Astrocyte of the cerebellum (primary cell): ENCODE data around the gene CHTF18.
"Not testable (repeated sequence)": the region's sequence is repeated elsewhere in the genome, so short reads cannot be mapped to it uniquely, and the experiment has no call there.

Experiments used
- DNase-seq: peaks from one replicate; pipeline ENCODE4 v3.0.0-alpha.2; 2011; ENCODE audit warnings: low read depth
- H3K4me3 ChIP-seq: 2 replicates; pipeline ENCODE4 v1.5.1; 2011; ENCODE audit warnings: mild to moderate bottlenecking, low read depth, low read length, moderate library complexity
- CTCF ChIP-seq: IDR thresholded peaks from 2 replicates; pipeline ENCODE4 v1.5.1; 2012; ENCODE audit warnings: low read length, low read depth, moderate library complexity, mild to moderate bottlenecking; ENCODE audit errors: missing control alignments
- in situ Hi-C: cut with HindIII; loops from 2 replicates; pipeline ENCODE4 v1.10.0; 2017; ENCODE audit warnings: low sequenced_read_pairs

The CHTF18 gene

GRCh38 chr16:835373-835772, 47.0 kb downstream of the CHTF18 start:
- no peak for TF ChIP-seq CTCF
- DNase-seq = no peak
- in situ Hi-C loops = loop anchor here (10.0 kb wide), 1 partner anchor 59 kb away; no protein-coding TSS in a partner anchor
- no peak overlapping the region for H3K4me3 ChIP-seq

- no peak for TF ChIP-seq CTCF
- in situ Hi-C loops = loop anchor here (10.0 kb wide), 1 partner anchor 59 kb away; no protein-coding TSS in a partner anchor
- no peak overlapping the region for H3K4me3 ChIP-seq
- DNase-seq = no peak
Measured at GRCh38 chr16:836221-836620, 47.8 kb downstream of the CHTF18 start.

DNA sequence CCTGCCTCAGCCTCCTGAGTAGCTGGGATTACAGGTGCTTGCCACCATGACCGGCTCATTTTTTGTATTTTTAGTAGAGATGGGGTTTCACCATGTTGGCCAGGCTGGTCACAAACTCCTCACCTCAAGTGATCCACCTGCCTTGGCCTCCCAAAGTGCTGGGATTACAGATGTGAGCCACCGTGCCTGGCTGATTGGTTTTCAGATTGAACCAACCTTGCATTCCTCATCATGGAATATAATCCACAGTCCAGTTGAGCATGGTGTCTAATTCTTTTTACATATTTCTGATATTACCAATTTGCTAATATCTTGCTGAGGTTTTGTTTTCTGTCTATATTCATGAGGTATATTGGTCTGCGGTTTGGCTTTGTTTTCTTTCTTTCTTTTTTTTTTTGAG, 48.4 kb downstream of the CHTF18 start:
- H3K4me3 ChIP-seq, DNase-seq: not testable (repeated sequence)
- in situ Hi-C loops = loop anchor here (10.0 kb wide), 1 partner anchor 58 kb away; no protein-coding TSS in a partner anchor

GRCh38 chr16:838741-839140, 50.3 kb downstream of the CHTF18 start:
- H3K4me3 ChIP-seq = no peak overlapping the region
- no peak for TF ChIP-seq CTCF
- in situ Hi-C loops = loop anchor here (10.0 kb wide), 1 partner anchor 56 kb away; no protein-coding TSS in a partner anchor

DNA sequence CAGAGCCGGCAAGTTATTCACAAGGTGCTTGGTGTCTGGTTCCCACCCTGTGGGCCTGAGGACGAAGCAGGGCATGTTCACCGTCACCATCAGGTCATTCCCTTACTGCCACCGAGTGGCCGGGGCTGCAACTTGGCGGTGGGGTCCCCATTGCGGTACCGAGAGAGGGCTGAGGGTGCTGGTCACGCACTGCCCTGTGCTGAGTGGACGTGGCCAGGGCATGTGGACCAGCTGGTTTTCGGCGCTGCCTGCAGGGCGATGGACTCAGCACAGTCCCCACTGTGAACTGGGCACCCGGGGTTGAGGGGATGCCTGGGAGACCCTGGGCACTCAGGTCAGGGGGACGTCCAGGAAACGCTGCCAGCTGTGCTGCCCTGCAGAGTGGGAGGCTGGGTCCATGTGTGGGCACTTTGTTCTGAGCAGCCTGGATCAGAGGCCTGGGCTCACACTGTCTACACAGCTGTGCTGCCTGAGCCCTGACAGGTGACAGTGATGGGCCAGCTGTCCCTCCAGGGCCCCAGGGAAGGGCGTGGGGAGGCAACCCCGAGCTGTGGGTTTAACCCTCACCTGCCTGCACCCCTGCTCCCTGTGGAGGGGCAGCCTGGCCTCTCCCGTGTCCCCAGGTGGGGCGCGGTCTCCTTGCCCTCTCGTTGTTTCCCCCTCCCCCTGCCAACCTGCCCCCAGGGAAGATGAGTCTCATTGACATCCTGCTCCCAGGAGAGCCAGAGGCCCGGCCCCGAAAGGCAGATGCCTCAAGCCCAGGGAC, 51.4 kb downstream of the CHTF18 start:
- in situ Hi-C loops = loop anchor here (10.0 kb wide), 1 partner anchor 55 kb away; no protein-coding TSS in a partner anchor
- no peak for DNase-seq
- no peak overlapping the region for H3K4me3 ChIP-seq
- TF ChIP-seq CTCF = no peak

More at GRCh38 chr16:838741-839140, 50.3 kb downstream of the CHTF18 start:
- DNase-seq = no peak

DNA sequence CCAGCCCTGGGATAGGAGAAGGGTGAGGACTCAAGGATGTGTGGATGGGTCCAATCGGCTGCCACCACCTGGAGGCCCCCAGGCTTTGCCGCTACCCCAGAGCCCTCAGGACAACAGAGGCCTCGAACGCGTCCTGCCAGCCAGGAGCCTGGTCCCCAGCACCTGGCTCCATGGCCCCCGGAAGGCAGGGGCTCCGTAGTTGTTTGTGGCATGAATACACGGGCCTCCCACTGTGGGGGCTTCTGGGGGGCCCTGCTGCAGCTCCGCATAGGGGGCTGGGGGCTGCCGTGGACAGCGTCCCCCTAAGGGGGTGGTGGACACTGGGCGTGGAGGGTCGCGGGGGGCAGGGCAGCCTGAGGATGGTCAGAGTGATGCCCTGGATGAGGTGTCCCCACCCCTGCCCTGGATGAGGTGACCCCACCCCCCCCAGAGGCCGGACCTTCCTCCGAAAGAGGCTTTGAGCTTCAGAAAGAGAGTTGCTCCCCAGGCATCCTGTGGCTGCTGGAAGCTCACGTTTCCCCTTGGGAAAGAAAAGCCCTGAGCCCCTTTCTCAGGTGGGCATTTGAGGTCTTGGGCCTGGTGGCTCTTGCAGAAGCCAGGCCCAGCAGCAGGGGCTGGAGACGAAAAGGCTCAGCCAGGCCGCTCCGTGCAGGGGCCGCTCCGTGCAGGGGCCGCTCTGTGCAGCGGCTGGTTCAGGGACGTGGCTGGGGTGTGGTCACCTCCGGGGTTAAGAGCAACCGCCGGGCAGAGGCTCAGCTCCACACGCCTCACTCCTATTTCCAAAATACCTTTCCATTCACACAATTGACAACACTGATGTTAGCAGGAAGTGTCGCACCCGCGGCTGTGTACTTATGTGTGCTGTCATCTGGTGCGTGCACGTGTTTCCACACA, 52.4 kb downstream of the CHTF18 start:
- in situ Hi-C loops = no loop called here
- no peak for DNase-seq
- TF ChIP-seq CTCF = no peak
- no peak overlapping the region for H3K4me3 ChIP-seq
